ENCODE measurements around the gene ZNF346. TPM values are rescaled to one million over a fixed set of nuclear protein-coding genes. Genes with fewer than 3 reads are reported as not detected.
A peak's percentile ranks its signal among the peaks of the same experiment; 100 is the strongest.

The ZNF346 gene
- total and polyA plus RNA-seq, 2 of the 13 experiments (the other 11 are each of a cell fraction or from before 2014, with no cell fraction given), result 8.6 to 19.4 TPM

GRCh38 chr5:177006265-177006972 is 16.1 kb upstream of the ZNF346 start, which contains the start of gene UIMC1 (continued):
- TF ChIP-seq ZNF407 (CRISPR knock-in tag; IDR thresholded peaks at IDR 0.05; ENCODE audit: not compliant biosample characterization), result no peak
- no peak for TF ChIP-seq ZBTB38 (CRISPR knock-in tag; IDR thresholded peaks at IDR 0.05)
- no peak for TF ChIP-seq ATF3 (CRISPR knock-in tag; IDR thresholded peaks at IDR 0.05)
- TF ChIP-seq SAP130 (CRISPR knock-in tag; IDR thresholded peaks at IDR 0.05; ENCODE audit: low read depth), result peak; percentile 89
- no peak for TF ChIP-seq CERS6 (CRISPR knock-in tag; IDR thresholded peaks at IDR 0.05)
- no peak for TF ChIP-seq KDM6A (CRISPR knock-in tag; IDR thresholded peaks at IDR 0.05; ENCODE audit: low read depth)
- no peak for TF ChIP-seq NFYC (CRISPR knock-in tag; IDR thresholded peaks at IDR 0.05)
- TF ChIP-seq ZBTB37 (CRISPR knock-in tag; IDR thresholded peaks at IDR 0.05), result no peak
- TF ChIP-seq MED8 (CRISPR knock-in tag; IDR thresholded peaks at IDR 0.05; ENCODE audit: insufficient replicate concordance), result no peak
- peak; percentile 71; the same call in 1 of the 2 replicates for TF ChIP-seq ZNF709 (CRISPR knock-in tag; IDR thresholded peaks at IDR 0.05)
- TF ChIP-seq NFE2L1 (CRISPR knock-in tag; IDR thresholded peaks at IDR 0.05; ENCODE audit: borderline replicate concordance), result no peak
- TF ChIP-seq FOXK2 (IDR thresholded peaks at IDR 0.05), result peak; percentile 88
- no peak for TF ChIP-seq U2AF2 (IDR thresholded peaks at IDR 0.05; ENCODE audit: low read depth, low read length)
- no peak for TF ChIP-seq ZNF251 (CRISPR knock-in tag; IDR thresholded peaks at IDR 0.05)
- TF ChIP-seq JARID2 (CRISPR knock-in tag; IDR thresholded peaks at IDR 0.05; ENCODE audit: insufficient replicate concordance), result no peak
- TF ChIP-seq SUZ12 (IDR thresholded peaks at IDR 0.05; ENCODE audit: low read depth, low read length), result no peak
